HG03571 (cell line): Measurements from ENCODE around the gene LCE1E.

Source experiments
- ATAC-seq: cut with Tn5 transposase; IDR thresholded peaks from one replicate; pipeline ENCODE4 v1.9.1; 2021; ENCODE audit not compliant: unreplicated experiment

LCE1E gene, protein sequence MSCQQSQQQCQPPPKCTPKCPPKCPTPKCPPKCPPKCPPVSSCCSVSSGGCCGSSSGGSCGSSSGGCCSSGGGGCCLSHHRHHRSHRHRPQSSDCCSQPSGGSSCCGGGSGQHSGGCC

DNA sequence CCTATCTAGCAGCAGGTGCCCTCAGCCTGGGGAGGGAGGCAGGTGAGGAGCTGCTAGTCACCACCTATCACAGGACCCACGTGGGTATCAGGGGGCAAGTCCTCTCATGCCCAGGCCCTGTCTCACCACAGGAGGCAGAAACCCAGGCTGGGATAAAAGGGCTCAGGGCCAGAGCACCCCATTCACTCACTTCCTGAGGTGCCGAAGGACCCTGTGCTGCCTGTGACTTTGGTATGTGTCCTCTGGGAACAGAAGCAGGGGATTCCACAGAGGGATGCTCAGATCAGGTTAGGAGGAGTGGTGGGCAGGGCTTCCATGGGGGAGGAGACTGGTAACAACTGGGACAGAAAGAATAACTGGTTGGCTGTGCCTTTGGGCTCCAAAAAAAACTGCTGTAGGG is at the start of gene LCE1E:
Gene LCE1E, plus strand, starts transcription at position 181 of the 400 bp plus-strand sequence. CDS start 1,043 bp downstream, outside the sequence.
- ATAC-seq = no peak

DNA sequence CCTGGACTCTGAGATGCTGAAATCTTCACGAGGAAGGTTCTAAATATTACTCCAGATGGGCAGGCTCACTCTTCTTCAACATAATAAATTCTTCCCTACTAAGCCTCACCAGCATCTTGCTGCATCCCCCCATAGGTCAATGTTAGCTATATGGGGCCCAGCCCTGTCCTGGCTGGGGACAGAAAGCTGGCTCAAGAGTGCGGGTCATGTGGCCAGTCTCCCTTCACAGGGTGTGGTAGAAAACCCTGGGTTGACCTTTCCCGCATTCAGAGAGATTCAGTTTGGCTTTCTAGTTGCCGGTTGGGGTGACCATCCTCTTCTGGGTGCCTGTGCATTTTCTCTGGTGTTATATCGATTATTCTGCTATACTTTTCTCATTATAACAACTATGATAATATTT is 48.1 kb upstream of the LCE1E start:
- no peak for ATAC-seq

DNA sequence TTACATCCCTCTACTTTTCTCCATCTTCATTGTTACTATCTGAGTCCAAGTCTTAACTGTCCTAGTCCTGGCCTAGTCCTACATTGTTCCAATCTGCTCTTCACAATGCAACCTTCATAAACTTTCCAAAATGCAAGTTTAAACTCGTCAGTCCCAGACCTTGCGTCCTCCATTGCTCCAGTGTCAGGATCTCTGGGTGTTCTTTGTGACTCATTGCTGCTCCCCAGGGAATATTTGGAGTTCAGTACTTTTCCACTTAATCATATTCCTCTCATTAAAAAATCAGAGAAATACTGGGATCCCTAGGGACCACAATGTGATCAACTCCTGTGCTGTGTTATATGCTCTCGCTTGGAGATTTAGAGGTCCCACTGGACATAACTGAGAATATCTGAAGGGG is 46.2 kb upstream of the LCE1E start:
- no peak for ATAC-seq

DNA sequence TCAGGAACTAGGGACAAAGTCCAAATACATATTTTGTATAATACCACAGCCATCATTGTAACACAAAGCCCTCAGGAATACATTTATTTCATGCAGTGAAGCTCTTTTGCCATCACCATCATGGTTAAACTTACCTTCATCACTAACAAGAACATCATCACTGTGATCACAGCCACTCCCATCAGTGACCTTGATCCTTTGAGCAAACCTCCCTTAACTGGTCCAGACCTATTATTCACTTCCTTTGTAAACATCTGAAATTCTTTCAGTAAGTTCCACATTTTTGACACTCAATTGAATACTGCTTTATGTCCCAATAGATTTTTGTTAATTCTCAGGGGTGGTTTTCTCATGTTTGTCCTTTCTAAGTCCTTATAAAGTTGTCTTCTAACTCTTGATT is 44.4 kb upstream of the LCE1E start:
- no peak for ATAC-seq

DNA sequence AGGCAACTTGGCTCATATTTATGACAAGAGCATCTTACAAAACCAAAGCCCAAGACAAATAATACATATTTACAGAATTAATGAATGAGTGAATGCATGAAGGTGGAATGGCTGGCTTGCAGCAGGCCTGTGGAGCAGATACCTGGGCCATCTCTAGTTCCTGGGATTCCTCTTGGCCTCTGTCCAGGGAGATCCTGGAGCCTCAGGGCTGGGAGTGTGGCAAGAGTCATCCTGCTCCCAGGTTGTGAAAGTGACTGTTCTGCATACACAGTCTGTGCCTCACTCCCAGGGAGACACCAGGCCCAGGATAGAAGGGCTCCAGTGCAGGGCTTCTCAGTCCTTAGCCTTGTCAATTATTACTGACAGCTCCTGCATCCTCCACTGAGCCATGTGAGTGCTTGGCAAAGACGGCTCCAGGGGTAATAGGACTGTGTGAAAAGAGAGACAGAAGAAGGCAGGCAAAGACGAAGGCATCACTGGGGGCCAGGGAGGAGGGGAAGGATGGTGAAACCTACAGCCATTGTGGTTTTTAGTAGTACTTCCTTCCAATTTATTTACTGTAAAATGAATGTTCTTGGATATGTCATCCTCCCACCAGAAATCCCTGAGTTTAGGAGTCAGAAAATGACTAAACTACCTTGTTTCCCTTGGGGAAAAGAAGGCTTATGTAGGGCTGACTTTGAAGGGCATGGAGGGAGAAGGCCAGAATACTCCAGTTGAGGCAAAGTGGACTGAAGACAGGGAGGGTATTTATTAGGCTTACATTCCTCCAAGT is 42.5 kb upstream of the LCE1E start:
- no peak for ATAC-seq

DNA sequence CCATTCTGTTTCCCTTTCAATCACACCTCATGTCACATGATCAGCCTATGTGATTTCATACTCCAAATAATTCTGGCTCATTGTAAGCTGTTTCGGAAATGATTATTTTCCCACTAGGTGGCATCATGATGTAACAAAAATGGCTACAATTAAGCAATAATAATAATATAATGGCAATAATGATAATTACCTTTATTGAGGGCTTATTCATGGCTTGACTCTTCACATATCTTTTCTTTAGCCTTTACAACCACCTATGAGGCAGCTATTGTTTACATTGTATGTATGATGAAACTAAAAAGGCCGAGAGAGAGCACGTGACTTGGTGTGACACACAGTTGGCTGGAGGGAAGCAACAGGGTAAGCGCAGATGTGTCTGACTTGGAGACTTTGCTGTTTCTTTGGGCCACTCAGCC is 40.8 kb upstream of the LCE1E start:
- no peak for ATAC-seq

DNA sequence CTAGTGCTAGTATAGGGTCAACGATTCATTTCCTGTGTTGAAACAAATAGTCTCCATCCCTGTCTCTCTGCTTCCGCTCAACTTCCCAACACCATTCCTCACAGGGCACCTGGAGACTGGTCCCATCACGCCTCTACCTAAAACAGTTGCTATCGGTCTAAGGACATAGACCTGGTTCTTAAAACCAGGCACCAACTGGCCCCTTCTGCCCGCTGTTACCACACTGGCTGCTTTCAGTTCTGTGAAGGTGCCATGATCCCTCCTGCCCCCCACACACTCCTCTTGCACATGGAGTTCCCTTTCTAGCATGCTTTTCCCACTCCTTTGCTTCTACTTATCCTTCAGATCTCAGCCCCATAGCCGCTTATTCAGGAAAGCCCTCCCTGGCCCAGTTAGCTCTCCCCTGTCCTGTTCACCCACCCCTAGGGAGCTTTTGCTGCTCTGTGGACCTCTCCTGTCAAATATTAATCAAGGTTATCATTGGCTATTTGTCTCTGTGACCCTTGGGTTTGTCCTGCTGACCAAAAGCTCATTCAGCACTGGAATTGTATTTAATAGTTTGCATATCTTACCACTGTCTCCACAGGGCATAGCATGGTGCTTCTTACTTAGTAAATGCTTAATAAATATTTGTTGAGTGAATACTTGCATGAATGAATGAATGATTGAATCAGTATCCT is 40.2 kb upstream of the LCE1E start:
- ATAC-seq = no peak

DNA sequence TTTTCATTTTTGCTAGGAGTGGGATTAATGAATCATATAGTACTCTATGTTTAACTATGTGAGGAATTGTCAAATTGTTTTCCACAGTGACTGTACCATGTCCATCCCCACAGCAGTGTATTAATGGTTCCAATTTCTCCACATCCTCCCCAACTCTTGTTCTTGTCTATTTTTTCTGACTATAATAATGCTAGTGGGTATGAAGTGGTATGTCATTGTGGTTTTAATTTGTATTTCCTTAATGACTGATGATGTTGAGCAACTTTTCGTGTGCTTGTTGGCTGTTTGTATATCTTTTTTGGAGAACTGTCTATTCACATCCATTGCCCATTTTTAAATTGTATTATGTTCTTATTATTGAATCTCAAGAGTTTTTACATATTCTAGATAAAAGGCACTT is 38.2 kb upstream of the LCE1E start:
- ATAC-seq = no peak

DNA sequence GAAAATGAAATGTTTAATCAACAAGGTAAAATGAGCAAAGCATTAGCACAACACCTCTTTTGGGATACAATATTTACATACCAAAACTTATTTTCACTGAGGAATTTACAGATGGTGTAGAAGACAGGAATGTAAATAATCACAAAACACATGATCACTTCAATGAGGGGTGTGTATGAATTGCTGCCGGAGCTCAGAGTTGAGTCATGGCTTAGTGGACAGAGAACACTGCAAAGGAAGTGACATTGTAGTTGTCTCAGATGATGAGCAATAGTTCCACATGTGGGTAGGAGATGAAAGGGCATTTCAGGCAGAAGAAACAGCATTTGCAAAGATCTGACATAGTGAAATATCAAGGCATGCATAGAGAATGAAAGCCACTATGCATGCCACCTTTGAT is 33.8 kb upstream of the LCE1E start:
- ATAC-seq = no peak

DNA sequence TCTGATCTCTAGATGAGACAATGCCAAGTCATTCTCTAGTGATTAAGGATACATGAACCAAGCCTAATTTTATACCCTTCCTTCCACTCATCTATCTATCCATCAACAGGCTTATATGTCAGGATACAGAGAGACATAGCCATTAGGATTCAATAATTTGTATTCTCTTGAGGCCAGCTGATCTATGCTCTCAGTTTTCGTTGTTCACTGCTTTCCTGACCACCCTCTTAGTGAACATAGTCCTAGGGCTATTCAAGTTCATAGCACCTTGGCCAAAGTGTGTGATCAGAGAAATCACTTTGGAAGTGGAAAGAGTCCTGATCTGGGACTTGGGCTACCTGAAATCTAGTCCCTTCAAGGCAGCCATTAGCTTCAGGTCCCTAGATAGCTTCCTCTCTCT is 32.5 kb upstream of the LCE1E start:
- no peak for ATAC-seq

DNA sequence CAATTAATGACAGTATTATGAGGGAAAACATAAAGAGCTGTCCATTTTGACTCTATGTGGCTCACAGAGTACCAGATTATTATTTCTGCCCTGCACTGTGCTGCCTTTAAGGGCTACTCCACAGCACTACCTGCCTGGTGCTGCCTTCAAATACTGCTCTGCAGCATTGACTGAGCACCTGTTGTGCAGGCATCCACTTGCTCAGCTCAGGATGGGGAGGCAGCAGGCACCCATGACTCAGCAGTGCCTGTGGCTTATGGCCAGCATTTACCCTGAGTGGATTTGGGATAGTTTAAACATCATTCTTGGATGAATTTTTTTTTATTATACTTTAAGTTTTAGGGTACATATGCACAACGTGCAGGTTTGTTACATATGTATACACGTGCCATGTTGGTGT is 29.2 kb upstream of the LCE1E start:
- ATAC-seq = no peak

DNA sequence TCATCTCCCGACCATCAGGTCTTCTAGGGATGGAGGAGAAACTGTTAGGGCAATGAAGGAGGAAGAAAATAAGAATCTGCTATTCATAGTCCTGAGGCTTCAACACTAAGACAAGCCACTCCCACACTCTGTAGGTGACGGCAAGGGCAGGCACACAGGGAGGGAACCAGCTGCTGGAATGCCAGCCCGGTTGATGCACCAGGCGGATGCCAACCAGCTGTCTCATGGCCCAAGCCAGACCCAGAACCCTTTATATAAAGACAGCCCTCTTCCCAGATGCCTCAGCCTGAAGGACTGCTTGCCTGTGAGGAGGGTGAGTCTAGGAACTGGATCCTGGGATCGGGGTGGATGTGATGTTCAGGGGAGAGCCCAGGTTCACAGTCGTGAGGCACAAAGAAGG is 28.3 kb upstream of the LCE1E start, which contains the start of gene KPRP:
Gene KPRP, plus strand, starts transcription at position 279 of the 400 bp plus-strand sequence. CDS start 1,564 bp downstream, outside the sequence.
- ATAC-seq = no peak

DNA sequence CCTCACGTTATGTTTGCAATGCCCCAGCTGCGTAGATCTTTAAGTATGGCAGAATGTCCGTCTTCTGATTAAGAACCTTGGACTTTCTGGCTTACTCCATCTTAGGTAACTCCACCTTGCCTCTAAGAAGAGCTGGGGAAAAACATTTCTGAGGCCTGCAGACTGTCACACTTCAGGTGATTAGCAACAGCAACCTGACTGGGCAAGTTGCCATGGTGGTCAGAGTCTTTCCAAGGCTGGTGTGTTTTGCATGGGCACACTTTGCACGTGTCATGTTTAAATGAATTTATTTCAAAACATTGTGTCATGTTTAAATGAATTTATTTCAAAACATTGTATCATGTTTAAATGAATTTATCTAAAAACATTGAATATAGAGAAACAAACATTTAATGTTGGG is 27.4 kb upstream of the LCE1E start:
- ATAC-seq = no peak

DNA sequence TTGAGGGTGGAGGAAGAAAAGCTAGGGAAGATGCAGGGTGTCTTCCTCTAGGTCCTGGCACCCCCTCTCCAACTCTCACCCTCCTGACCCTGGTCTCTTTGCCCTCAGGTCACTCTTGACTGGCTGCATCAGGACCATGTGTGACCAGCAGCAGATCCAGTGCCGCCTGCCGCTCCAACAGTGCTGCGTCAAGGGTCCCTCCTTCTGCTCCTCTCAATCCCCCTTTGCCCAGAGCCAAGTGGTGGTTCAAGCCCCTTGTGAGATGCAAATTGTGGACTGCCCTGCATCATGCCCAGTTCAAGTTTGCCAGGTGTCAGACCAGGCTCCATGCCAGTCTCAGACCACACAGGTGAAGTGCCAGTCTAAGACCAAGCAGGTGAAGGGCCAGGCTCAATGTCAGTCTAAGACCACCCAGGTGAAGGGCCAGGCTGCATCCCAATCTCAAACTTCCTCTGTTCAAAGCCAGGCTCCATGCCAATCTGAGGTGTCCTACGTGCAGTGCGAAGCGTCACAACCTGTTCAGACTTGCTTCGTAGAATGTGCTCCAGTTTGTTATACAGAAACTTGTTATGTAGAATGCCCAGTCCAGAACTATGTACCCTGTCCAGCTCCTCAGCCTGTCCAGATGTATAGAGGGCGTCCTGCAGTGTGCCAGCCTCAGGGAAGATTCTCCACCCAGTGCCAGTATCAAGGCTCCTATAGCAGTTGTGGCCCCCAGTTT is 26.4 kb upstream of the LCE1E start:
- ATAC-seq = no peak

DNA sequence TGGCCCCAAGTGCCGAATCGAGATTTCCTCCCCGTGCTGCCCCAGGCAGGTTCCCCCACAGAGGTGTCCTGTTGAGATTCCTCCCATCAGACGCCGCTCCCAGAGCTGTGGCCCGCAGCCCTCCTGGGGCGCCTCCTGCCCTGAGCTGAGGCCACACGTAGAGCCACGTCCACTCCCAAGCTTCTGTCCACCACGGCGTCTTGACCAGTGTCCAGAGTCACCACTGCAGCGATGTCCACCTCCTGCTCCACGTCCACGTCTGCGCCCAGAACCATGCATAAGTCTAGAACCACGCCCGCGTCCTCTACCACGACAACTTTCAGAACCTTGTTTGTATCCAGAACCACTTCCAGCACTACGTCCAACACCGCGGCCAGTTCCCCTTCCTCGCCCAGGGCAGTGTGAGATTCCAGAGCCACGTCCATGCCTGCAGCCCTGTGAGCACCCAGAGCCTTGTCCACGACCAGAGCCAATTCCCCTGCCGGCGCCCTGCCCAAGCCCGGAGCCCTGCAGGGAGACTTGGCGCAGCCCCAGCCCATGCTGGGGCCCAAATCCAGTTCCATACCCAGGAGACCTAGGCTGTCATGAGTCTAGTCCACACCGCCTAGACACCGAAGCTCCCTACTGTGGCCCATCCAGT is 25.4 kb upstream of the LCE1E start:
- no peak for ATAC-seq

DNA sequence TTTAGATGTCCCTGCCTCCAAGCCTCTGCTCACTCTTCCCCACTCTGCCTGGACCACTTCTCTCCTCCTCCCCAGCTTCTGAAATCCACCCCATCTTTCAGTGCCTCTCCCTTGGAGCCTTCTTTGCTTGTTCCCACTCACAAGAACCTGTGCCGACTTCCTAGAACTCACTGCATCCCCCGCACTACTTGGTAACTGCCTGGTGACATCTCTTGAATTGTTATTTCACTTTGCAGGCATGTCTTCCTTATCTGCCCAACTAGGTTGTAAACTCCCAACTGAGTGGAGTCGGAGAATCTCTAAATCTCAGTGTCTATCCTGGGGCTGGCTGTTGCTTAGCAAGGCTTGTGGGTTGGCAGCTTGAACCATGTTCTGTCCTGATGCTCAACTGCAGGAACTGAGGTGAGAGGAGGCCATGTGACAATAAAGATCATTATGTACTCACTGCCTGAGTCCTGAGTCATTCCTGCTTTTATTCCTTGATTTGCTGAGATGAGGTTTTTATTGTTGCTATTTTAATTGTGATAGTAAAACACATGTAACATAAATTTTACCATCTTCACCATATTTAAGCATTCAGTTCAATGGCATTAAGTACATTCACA is 24.3 kb upstream of the LCE1E start:
- ATAC-seq = no peak

DNA sequence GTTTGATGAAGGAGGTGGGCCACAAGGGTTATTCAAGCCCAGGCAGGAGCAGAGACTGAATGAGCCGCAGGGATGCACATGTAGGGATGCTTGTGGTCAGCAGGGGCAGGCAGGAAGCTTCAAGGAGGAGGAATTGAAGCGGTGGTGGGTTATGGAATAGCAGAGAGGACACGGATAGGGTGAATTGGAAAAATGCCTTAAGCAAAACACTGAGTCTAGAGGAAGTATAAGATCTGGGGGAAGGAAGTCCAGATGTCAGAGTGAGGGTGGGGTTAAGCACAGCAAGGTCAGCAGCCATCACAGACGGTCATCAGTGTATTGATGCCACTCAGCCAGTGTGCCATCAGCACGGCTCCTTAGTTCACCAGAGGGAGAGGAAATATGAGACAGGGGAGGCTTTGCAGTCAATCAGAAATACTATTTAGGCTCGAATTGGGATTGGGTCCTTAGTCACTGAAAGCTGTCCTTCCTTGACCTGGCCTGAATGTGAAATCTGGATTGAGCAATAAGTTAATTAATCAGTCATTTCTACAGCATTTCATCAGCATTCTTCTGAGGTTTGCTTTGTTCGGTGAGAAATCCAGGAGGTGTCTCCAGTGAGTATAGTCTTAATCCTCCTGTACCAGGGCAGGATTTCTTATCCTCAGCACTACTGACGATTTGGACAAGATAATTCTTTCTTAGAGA is 17.1 kb upstream of the LCE1E start:
- no peak for ATAC-seq

DNA sequence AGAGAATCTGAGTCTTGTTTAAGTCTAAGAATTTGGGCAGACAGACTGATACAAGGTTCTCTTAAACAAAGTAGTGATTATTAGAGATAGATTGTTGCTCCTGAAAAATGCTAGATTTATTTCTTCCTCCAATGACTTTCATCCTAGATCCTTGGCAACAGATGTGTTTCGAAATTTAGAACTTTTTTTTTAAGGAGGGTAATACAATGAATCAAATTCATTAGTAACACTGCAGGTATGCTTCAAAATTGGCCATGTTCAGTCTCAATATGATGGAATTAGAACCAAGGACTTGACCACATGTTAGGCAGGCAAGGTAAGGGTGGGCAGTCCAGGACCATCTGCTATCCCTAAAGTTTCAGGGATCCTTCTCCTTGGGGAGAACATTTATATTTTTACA is 15.6 kb upstream of the LCE1E start:
- no peak for ATAC-seq

DNA sequence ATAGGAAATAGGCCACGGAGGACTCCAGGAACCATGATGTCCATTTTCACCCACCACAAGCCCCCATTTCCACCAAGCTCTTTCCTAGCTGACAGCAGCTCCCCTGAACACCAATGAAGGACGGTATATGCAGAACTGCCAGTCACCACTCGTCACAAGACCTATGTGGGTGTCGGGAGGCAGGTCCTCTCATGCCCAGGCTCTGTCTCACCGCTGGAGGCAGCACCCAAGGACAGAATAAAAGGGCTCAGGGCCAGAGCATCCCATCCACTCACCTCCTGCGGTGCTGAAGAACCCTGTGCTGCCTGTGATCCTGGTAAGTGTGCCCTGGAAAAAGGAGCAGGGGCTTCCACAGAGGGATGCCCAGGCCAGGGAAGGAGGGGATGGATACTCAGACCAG is 11.2 kb upstream of the LCE1E start, which contains the start of gene LCE1F:
Gene LCE1F, plus strand, starts transcription at position 266 of the 400 bp plus-strand sequence. CDS start 1,232 bp downstream, outside the sequence.
- no peak for ATAC-seq

DNA sequence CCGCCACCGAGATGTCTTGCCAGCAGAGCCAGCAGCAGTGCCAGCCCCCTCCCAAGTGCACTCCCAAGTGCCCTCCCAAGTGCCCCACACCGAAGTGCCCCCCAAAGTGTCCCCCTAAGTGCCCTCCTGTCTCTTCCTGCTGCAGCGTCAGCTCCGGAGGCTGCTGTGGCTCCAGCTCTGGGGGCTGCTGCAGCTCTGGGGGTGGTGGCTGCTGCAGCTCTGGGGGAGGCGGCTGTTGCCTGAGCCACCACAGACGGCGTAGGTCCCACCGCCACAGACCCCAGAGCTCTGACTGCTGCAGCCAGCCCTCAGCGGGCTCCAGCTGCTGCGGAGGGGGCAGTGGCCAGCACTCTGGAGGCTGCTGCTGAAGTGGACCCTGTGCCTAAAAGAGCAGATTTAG is 9.7 kb upstream of the LCE1E start:
- no peak for ATAC-seq
